ENCODE results near the gene NMT1. TPM values are rescaled to one million over a fixed set of nuclear protein-coding genes. Genes with fewer than 3 reads are reported as not detected.
"Not testable (repeated sequence)": the region's sequence is repeated elsewhere in the genome, so short reads cannot be mapped to it uniquely, and the experiment has no call there.

Gene NMT1
- polyA plus RNA-seq, 5 donors = 58.8 to 74.3 (median 63.0) TPM

GRCh38 chr17:45034599-45034998 is 26.5 kb upstream of the NMT1 start:
- DNase-seq = no peak

GRCh38 chr17:45035848-45036247 is 25.3 kb upstream of the NMT1 start:
- DNase-seq = no peak

GRCh38 chr17:45036691-45037090 is 24.4 kb upstream of the NMT1 start:
- no peak for DNase-seq

- no peak for DNase-seq
These were observed 22.1 kb upstream of the NMT1 start for GRCh38 chr17:45038728-45039634.

GRCh38 chr17:45040459-45040858 is 20.7 kb upstream of the NMT1 start:
- no peak for DNase-seq

GRCh38 chr17:45042346-45043120 is 18.6 kb upstream of the NMT1 start:
- no peak for DNase-seq

- DNase-seq = no peak
These were observed 17.1 kb upstream of the NMT1 start for GRCh38 chr17:45043813-45044540.

GRCh38 chr17:45046537-45047125 is 14.5 kb upstream of the NMT1 start:
- no peak for DNase-seq

GRCh38 chr17:45048795-45049563 is 12.1 kb upstream of the NMT1 start:
- DNase-seq = no peak

GRCh38 chr17:45050481-45051059 is 10.5 kb upstream of the NMT1 start:
- DNase-seq = peak in 1 of 2 donors; percentile 21

GRCh38 chr17:45051060-45051719 is 9.9 kb upstream of the NMT1 start, which contains the start of gene DCAKD:
Gene DCAKD (minus strand): TSS chr17:45051632. CDS start chr17:45034885, 16,747 bp downstream.
- peak; percentile 94 to 95 for DNase-seq

- DNase-seq = not testable (repeated sequence)
These were observed 9.4 kb upstream of the NMT1 start for GRCh38 chr17:45051720-45052051.

- DNase-seq = peak in 1 of 2 donors; percentile 20
These were observed 8.9 kb upstream of the NMT1 start for GRCh38 chr17:45052052-45052772.

GRCh38 chr17:45060382-45060796 is 728 bp upstream of the NMT1 start:
- DNase-seq = no peak

GRCh38 chr17:45061606-45062205 is 589 bp downstream of the NMT1 start:
- no peak for DNase-seq

GRCh38 chr17:45063198-45063597 is 2.1 kb downstream of the NMT1 start:
- no peak for DNase-seq

GRCh38 chr17:45067637-45068036 is 6.5 kb downstream of the NMT1 start:
- no peak for DNase-seq

GRCh38 chr17:45070001-45070400 is 8.9 kb downstream of the NMT1 start:
- no peak for DNase-seq

GRCh38 chr17:45070809-45071208 is 9.7 kb downstream of the NMT1 start:
- no peak for DNase-seq

All from right lung (tissue), 5 donors.